WTC11 (cell line): ENCODE results near the gene CHERP. TPM values are rescaled to one million over a fixed set of nuclear protein-coding genes. Genes with fewer than 3 reads are reported as not detected.

ENCODE experiments used
- ATAC-seq: fragments of 200-7000 bp; cut with Tn5 transposase; 2 replicates; pipeline ENCODE4 v1.10.0; 2021; ENCODE audit warnings: mild to moderate bottlenecking, moderate library complexity
- CTCF ChIA-PET: fragments of 300-600 bp; sonication (Branson Sonifier 250); formaldehyde crosslinking; loops from one replicate; lab custom pipeline; 2021; ENCODE audit warnings: antibody characterized with exemption; lab: Charles Lee
- POLR2A ChIA-PET: fragments of 350-600 bp; sonication (Branson Sonifier 250); formaldehyde crosslinking; loops from one replicate; lab custom pipeline; 2021; ENCODE audit warnings: antibody characterized with exemption; lab: Charles Lee
- DNase-seq: peaks from one replicate; pipeline ENCODE4 v3.0.0; 2021; ENCODE audit warnings: low spot score
- H3K27ac Mint-ChIP-seq: 2 replicates; pipeline ENCODE4 v1.8.0; 2021; ENCODE audit warnings: mixed read lengths
- H3K27me3 Mint-ChIP-seq: 2 replicates; pipeline ENCODE4 v1.8.0; 2021; ENCODE audit warnings: low read depth, mild to moderate bottlenecking, moderate library complexity, mixed read lengths
- H3K36me3 Mint-ChIP-seq: 2 replicates; pipeline ENCODE4 v1.8.0; 2021; ENCODE audit warnings: mixed read lengths
- H3K4me1 Mint-ChIP-seq: 2 replicates; pipeline ENCODE4 v1.8.0; 2022; ENCODE audit warnings: mixed read lengths
- H3K4me3 Mint-ChIP-seq: 2 replicates; pipeline ENCODE4 v1.8.0; 2021; ENCODE audit warnings: mild to moderate bottlenecking, moderate library complexity, mixed read lengths
- H3K9me3 Mint-ChIP-seq: 2 replicates; pipeline ENCODE4 v1.8.0; 2021; ENCODE audit warnings: mixed read lengths
- CREM ChIP-seq: sonication (generic); formaldehyde crosslinking; IDR thresholded peaks from 2 replicates; pipeline ENCODE4 v1.8.1; 2022; ENCODE audit warnings: mild to moderate bottlenecking, missing genetic modification reagents, moderate library complexity
- FOXK1 ChIP-seq: sonication (generic); formaldehyde crosslinking; IDR thresholded peaks from 2 replicates; pipeline ENCODE4 v1.8.0; 2022; ENCODE audit warnings: mild to moderate bottlenecking, moderate library complexity, missing genetic modification reagents
- GABPB1 ChIP-seq: sonication (generic); formaldehyde crosslinking; IDR thresholded peaks from 2 replicates; pipeline ENCODE4 v1.8.1; 2023; ENCODE audit warnings: mild to moderate bottlenecking, missing genetic modification reagents
- GRHL2 ChIP-seq: fragments of 250-450 bp; sonication (Bioruptor Pico); IDR thresholded peaks from 2 replicates; pipeline ENCODE4 v1.8.0; 2022; ENCODE audit warnings: mild to moderate bottlenecking, moderate library complexity; ENCODE audit not compliant: insufficient replicate concordance, severe bottlenecking
- HMGA2 ChIP-seq: fragments of 250-450 bp; sonication (Bioruptor Pico); IDR thresholded peaks from 2 replicates; pipeline ENCODE4 v1.4.0; 2021; ENCODE audit warnings: mild to moderate bottlenecking, moderate library complexity
- JUN ChIP-seq: sonication (generic); formaldehyde crosslinking; IDR thresholded peaks from 2 replicates; pipeline ENCODE4 v1.8.0; 2023; ENCODE audit warnings: mild to moderate bottlenecking, missing genetic modification reagents
- MXD4 ChIP-seq: fragments of 250-450 bp; sonication (Bioruptor Pico); IDR thresholded peaks from 2 replicates; pipeline ENCODE4 v1.8.0; 2021; ENCODE audit warnings: mild to moderate bottlenecking, moderate library complexity, borderline replicate concordance
- SOX15 ChIP-seq: fragments of 250-450 bp; sonication (Bioruptor Pico); IDR thresholded peaks from 2 replicates; pipeline ENCODE4 v1.9.0; 2021; ENCODE audit warnings: mild to moderate bottlenecking
- TCF7 ChIP-seq: sonication (generic); formaldehyde crosslinking; IDR thresholded peaks from 2 replicates; pipeline ENCODE4 v1.8.0; 2022; ENCODE audit warnings: mild to moderate bottlenecking, low read depth, missing genetic modification reagents, moderate library complexity
- TEAD1 ChIP-seq: sonication (generic); formaldehyde crosslinking; IDR thresholded peaks from 2 replicates; pipeline ENCODE4 v1.8.0; 2022; ENCODE audit warnings: mild to moderate bottlenecking, missing genetic modification reagents
- total RNA-seq: library from RNA; stranded (reverse); gene quantifications from 3 replicates; pipeline ENCODE4 v1.2.3, GENCODE V29; 2021
- TF ChIP-seq, protein P1 (sequence below): sonication (generic); formaldehyde crosslinking; IDR thresholded peaks from 2 replicates; pipeline ENCODE4 v1.8.1; 2023; ENCODE audit warnings: mild to moderate bottlenecking, missing genetic modification reagents, moderate library complexity
- TF ChIP-seq, protein P2 (sequence below): sonication (generic); formaldehyde crosslinking; IDR thresholded peaks from 2 replicates; pipeline ENCODE4 v1.8.0; 2023; ENCODE audit warnings: missing genetic modification reagents
- TF ChIP-seq, protein P3 (sequence below): fragments of 250-450 bp; sonication (Bioruptor Pico); IDR thresholded peaks from 2 replicates; pipeline ENCODE4 v1.9.0; 2021; ENCODE audit warnings: moderate library complexity, mild to moderate bottlenecking, inconsistent platforms, borderline replicate concordance
- TF ChIP-seq, protein P4 (sequence below): sonication (generic); formaldehyde crosslinking; IDR thresholded peaks from 2 replicates; pipeline ENCODE4 v1.8.1; 2022; ENCODE audit warnings: low read depth, missing genetic modification reagents, borderline replicate concordance
- TF ChIP-seq, protein P5 (sequence below): sonication (generic); formaldehyde crosslinking; IDR thresholded peaks from 2 replicates; pipeline ENCODE4 v1.8.1; 2023; ENCODE audit warnings: mild to moderate bottlenecking, missing genetic modification reagents, moderate library complexity
- TF ChIP-seq, protein P6 (sequence below): sonication (generic); formaldehyde crosslinking; IDR thresholded peaks from 2 replicates; pipeline ENCODE4 v1.8.0; 2022; ENCODE audit warnings: mild to moderate bottlenecking, missing genetic modification reagents
- TF ChIP-seq, protein P7 (sequence below): sonication (generic); formaldehyde crosslinking; IDR thresholded peaks from 2 replicates; pipeline ENCODE4 v1.8.1; 2022; ENCODE audit warnings: mild to moderate bottlenecking, missing genetic modification reagents, moderate library complexity, borderline replicate concordance

Gene CHERP
- total RNA-seq, 1 experiment from 2014 or later, result 98.7 TPM

DNA sequence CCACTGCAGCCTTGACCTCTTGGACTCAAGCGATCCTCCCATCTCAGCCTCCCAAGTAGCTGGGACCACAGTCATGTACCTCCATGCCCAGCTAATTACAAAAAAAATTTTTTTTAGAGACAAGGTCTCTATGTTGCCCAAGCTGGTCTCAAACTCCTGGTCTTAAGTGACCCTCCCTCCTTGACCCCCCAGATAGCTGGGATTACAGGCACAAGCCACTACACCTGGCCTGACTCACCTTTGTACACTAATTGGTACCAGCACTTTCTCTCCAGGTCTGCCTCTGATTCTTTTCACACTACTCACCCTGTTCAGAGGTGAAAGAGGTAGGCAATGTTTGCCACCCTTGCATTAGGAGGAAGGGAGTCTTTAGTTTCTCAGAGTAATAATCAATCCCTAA, 64.9 kb downstream of the CHERP start:
- Mint-ChIP-seq H3K4me1 (no peaks in the 10 kb centered on the region), H3K27me3 (peaks cover 10% of the 10 kb centered on the region), H3K36me3 (no peaks in the 10 kb centered on the region), H3K4me3 (no peak overlapping the region), H3K9me3 (0 out of 2 replicates have a peak, but pooled peaks cover 3% of the 10 kb centered on the region), H3K27ac (no peak overlapping the region)
- TF ChIP-seq SOX15 (CRISPR knock-in tag), result no peak
- TF ChIP-seq JUN (CRISPR knock-in tag), result no peak
- TF ChIP-seq, protein P1, sequence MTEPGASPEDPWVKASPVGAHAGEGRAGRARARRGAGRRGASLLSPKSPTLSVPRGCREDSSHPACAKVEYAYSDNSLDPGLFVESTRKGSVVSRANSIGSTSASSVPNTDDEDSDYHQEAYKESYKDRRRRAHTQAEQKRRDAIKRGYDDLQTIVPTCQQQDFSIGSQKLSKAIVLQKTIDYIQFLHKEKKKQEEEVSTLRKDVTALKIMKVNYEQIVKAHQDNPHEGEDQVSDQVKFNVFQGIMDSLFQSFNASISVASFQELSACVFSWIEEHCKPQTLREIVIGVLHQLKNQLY (CRISPR knock-in tag), result no peak
- TF ChIP-seq, protein P2, sequence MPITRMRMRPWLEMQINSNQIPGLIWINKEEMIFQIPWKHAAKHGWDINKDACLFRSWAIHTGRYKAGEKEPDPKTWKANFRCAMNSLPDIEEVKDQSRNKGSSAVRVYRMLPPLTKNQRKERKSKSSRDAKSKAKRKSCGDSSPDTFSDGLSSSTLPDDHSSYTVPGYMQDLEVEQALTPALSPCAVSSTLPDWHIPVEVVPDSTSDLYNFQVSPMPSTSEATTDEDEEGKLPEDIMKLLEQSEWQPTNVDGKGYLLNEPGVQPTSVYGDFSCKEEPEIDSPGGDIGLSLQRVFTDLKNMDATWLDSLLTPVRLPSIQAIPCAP (CRISPR knock-in tag), result no peak
- TF ChIP-seq CREM (CRISPR knock-in tag), result no peak
- TF ChIP-seq GRHL2 (CRISPR knock-in tag), result no peak
- no peak for TF ChIP-seq HMGA2 (CRISPR knock-in tag)
- no peak for TF ChIP-seq FOXK1 (CRISPR knock-in tag)
- no peak for TF ChIP-seq MXD4
- TF ChIP-seq, protein P3, sequence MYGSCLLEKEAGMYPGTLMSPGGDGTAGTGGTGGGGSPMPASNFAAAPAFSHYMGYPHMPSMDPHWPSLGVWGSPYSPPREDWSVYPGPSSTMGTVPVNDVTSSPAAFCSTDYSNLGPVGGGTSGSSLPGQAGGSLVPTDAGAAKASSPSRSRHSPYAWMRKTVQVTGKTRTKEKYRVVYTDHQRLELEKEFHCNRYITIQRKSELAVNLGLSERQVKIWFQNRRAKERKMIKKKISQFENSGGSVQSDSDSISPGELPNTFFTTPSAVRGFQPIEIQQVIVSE, result no peak
- TF ChIP-seq, protein P4, sequence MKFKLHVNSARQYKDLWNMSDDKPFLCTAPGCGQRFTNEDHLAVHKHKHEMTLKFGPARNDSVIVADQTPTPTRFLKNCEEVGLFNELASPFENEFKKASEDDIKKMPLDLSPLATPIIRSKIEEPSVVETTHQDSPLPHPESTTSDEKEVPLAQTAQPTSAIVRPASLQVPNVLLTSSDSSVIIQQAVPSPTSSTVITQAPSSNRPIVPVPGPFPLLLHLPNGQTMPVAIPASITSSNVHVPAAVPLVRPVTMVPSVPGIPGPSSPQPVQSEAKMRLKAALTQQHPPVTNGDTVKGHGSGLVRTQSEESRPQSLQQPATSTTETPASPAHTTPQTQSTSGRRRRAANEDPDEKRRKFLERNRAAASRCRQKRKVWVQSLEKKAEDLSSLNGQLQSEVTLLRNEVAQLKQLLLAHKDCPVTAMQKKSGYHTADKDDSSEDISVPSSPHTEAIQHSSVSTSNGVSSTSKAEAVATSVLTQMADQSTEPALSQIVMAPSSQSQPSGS (CRISPR knock-in tag), result no peak
- TF ChIP-seq GABPB1 (CRISPR knock-in tag), result no peak
- TF ChIP-seq, protein P5, sequence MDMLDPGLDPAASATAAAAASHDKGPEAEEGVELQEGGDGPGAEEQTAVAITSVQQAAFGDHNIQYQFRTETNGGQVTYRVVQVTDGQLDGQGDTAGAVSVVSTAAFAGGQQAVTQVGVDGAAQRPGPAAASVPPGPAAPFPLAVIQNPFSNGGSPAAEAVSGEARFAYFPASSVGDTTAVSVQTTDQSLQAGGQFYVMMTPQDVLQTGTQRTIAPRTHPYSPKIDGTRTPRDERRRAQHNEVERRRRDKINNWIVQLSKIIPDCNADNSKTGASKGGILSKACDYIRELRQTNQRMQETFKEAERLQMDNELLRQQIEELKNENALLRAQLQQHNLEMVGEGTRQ (CRISPR knock-in tag), result no peak
- TF ChIP-seq TCF7, result no peak
- TF ChIP-seq, protein P6, sequence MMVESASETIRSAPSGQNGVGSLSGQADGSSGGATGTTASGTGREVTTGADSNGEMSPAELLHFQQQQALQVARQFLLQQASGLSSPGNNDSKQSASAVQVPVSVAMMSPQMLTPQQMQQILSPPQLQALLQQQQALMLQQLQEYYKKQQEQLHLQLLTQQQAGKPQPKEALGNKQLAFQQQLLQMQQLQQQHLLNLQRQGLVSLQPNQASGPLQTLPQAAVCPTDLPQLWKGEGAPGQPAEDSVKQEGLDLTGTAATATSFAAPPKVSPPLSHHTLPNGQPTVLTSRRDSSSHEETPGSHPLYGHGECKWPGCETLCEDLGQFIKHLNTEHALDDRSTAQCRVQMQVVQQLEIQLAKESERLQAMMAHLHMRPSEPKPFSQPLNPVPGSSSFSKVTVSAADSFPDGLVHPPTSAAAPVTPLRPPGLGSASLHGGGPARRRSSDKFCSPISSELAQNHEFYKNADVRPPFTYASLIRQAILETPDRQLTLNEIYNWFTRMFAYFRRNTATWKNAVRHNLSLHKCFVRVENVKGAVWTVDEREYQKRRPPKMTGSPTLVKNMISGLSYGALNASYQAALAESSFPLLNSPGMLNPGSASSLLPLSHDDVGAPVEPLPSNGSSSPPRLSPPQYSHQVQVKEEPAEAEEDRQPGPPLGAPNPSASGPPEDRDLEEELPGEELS (CRISPR knock-in tag), result no peak
- POLR2A ChIA-PET, result no interaction called here
- CTCF ChIA-PET, result interaction anchor here (1.4 kb wide), 1 partner anchor 9 kb away, joined by 6 read pairs; no protein-coding TSS in a partner anchor
- ATAC-seq (no peak), DNase-seq (no peak)

DNA sequence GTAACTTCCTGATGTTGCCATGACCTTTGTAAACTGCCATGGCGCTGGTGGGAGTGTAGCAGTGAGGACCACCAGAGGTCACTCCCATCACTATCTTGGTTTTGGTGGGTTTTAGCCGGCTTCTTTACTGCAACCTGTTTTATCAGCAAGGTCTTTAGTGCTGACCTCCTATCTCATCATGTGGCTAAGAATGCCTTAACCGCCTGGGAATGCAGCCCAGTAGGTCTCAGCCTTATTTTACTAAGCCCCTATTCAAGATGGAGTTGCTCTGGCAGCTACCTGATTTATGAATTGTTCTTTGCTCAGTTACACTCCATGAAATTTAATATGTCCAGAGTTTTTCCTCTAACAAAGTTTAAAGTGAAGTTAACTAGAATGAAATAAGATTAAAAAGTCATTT, 65.8 kb downstream of the CHERP start:
- Mint-ChIP-seq H3K27ac (no peak overlapping the region), H3K4me1 (no peaks in the 10 kb centered on the region), H3K9me3 (0 out of 2 replicates have a peak, but pooled peaks cover 3% of the 10 kb centered on the region), H3K27me3 (peaks cover 10% of the 10 kb centered on the region), H3K36me3 (no peaks in the 10 kb centered on the region), H3K4me3 (no peak overlapping the region)
- POLR2A ChIA-PET, result no interaction called here
- DNase-seq (no peak), ATAC-seq (no peak)
- CTCF ChIA-PET, result interaction anchor here (1.4 kb wide), 1 partner anchor 10 kb away, joined by 6 read pairs; no protein-coding TSS in a partner anchor
- TF ChIP-seq TEAD1 (CRISPR knock-in tag) (no peak), TCF7 (no peak), HMGA2 (CRISPR knock-in tag) (no peak)
- TF ChIP-seq, protein P7, sequence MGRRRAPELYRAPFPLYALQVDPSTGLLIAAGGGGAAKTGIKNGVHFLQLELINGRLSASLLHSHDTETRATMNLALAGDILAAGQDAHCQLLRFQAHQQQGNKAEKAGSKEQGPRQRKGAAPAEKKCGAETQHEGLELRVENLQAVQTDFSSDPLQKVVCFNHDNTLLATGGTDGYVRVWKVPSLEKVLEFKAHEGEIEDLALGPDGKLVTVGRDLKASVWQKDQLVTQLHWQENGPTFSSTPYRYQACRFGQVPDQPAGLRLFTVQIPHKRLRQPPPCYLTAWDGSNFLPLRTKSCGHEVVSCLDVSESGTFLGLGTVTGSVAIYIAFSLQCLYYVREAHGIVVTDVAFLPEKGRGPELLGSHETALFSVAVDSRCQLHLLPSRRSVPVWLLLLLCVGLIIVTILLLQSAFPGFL, result no peak
- TF ChIP-seq, protein P6 (CRISPR knock-in tag), result no peak
